HG02798 (cell line): Measurements from ENCODE around the gene FOXD4.
"Not testable (repeated sequence)": the region's sequence is repeated elsewhere in the genome, so short reads cannot be mapped to it uniquely, and the experiment has no call there.

Source experiments
- ATAC-seq: cut with Tn5 transposase; IDR thresholded peaks from one replicate; pipeline ENCODE4 v1.9.1; 2021; ENCODE audit warnings: mild to moderate bottlenecking; ENCODE audit not compliant: unreplicated experiment, poor library complexity

Gene FOXD4

DNA sequence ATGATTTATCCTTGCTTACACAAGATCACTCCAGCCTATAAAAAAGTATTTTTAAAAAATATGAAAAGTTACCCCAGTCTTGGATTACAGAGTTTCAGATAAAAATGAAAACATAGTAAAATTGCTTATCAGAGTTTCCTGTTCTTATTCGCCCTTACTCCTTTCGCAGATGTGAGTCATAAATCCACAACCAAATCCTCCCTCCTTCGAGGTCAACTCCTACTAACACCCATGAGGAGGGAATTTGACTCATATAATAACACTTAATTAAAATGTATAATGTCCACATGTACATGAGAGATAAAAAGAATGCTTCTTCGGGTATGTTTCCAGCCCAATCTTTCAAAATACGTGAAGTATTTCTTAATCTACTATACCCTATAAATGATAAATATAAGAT, 23.9 kb downstream of the FOXD4 start:
- ATAC-seq, result not testable (repeated sequence)

GRCh38 chr9:93909-94308, 24.3 kb downstream of the FOXD4 start:
- not testable (repeated sequence) for ATAC-seq

GRCh38 chr9:90851-91250, 27.4 kb downstream of the FOXD4 start:
- ATAC-seq, result not testable (repeated sequence)

GRCh38 chr9:88396-89037, 29.7 kb downstream of the FOXD4 start:
- ATAC-seq, result peak; percentile 86

DNA sequence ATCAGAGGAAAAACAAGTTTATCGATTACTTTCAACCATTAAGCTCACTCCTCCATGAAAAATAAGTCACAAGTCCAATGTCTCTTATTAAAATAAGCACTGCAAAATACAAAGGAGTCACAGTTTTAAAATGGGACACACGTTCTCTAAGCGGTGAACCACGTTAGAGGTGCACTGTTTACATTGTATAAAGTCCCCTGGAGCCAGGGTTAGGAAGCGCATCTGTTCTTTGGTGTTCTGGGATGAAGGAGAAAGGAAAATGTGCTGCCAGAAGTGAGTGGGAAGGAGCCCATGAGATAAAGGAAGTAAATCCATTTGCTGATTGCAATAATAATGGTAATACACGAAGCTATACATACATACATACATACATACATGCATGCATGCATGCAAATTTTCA, 30.4 kb downstream of the FOXD4 start:
- not testable (repeated sequence) for ATAC-seq

DNA sequence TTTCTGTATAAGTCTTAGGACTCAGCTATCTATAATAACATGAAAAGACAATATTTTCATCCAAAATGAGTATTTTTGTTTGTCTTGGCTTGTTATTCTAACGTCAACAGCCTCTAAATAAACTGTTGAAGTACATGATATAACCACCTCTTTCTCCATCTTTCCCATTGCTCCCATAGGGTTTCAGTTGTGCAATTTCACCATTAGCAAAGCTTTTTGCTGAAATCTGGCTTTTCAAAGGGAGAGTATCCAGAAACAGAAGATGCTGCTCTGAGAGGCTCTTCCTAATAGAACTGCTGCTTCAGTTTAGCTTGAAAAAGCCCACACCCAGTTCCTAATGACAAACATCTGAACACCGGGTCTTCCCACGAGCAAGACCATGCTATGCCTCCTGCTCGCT, 31.1 kb downstream of the FOXD4 start:
- ATAC-seq, result not testable (repeated sequence)

- ATAC-seq, result not testable (repeated sequence)
Measured at GRCh38 chr9:86697-87096, 31.5 kb downstream of the FOXD4 start.

GRCh38 chr9:82932-83689, 35.1 kb downstream of the FOXD4 start:
- ATAC-seq, result not testable (repeated sequence)

DNA sequence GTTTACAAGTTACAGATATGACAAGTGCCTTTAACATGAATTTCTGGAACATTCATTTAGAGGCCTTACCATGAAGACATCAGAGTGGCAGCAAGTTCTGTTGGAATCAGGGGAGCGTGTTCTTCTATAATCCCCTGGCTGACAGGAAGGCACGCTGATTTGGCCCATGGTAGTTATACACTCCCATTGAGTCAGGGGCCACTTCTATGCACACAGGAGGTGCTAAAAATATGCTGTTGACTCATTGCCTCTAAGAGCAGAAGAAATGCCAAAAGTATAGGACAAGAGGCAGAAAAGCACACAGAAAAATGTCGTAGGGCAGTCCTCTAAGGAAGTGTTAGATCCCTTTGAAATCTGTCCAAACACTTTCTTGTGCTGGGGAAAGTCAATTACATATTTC, 39.9 kb downstream of the FOXD4 start:
- not testable (repeated sequence) for ATAC-seq

GRCh38 chr9:76389-76788, 41.8 kb downstream of the FOXD4 start:
- not testable (repeated sequence) for ATAC-seq

DNA sequence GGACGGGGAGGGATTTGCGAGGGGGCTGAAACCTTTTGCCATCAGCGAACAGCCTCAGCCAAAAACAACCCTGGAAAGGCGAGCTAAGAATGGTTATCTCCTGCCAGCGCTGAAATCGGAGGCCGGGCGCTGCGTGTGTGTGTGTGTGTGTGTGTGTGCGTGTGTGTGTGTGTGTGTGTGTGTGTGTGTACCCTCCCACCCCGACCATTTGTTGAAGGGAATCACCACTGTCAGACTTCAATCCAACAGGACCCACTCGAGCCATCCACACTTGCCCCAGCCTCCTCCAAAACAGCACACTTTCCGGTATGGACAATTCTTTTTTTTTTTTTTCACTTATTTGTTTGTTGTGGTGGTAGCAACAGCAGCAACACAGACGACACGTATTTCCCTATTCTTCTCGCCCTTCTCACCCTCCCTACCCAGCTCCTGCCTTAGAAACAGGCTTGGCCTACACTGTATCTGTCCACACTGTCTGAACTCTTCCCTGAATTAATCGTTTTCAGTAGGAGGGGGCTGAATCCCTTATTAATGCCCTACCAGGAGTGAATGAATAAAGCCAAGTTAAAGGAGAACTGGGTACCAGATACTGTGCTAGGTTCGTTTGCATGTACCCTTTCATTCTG, 44.2 kb downstream of the FOXD4 start:
- not testable (repeated sequence) for ATAC-seq

DNA sequence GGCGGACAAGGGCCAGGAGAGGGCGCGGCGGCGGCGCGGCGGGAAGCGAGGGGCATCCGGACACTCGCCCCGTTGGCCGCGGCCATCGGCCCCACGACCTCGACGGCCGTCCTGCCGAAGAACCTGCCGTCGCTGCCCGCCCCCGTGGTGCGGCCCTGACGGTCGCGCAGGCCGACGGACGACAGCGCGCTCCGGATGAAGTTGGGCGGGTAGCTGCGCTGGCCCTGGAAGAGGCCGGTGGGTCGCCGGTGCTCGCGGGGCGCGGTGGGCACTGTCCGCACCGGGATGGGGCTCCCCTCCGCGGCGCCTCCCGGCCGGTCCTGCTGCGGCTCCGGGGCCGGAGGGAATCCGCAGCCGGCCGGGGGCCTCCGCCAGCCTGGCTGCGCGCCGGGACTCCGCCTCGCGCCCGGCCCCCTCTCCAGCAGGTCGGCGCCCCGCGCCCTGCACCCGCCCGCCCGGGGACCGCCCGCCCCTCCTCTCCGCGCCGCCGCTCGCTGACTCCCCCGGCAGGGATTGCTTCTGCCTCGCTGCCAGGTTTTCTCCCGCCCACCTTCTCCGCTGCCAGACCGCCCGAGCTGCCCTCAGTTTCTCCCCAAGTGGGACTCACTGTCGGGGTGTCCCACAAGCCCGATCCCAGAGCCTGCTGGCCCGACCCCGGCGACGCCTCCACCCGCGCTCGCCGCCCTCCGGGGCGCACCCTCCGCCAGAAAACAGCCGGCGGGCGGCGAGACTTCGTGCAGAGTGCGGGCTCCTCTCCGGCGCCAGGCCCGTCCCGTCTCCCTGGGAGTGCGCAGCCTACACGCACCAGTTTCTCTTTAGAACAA, 44.9 kb downstream of the FOXD4 start:
- not testable (repeated sequence) for ATAC-seq
